ENCODE results near the gene CHKA. TPM values are rescaled to one million over a fixed set of nuclear protein-coding genes. Genes with fewer than 3 reads are reported as not detected.

CHKA gene
- total and polyA plus RNA-seq, 2 experiments from 2014 or later, result 3.6 to 4.2 TPM

DNA sequence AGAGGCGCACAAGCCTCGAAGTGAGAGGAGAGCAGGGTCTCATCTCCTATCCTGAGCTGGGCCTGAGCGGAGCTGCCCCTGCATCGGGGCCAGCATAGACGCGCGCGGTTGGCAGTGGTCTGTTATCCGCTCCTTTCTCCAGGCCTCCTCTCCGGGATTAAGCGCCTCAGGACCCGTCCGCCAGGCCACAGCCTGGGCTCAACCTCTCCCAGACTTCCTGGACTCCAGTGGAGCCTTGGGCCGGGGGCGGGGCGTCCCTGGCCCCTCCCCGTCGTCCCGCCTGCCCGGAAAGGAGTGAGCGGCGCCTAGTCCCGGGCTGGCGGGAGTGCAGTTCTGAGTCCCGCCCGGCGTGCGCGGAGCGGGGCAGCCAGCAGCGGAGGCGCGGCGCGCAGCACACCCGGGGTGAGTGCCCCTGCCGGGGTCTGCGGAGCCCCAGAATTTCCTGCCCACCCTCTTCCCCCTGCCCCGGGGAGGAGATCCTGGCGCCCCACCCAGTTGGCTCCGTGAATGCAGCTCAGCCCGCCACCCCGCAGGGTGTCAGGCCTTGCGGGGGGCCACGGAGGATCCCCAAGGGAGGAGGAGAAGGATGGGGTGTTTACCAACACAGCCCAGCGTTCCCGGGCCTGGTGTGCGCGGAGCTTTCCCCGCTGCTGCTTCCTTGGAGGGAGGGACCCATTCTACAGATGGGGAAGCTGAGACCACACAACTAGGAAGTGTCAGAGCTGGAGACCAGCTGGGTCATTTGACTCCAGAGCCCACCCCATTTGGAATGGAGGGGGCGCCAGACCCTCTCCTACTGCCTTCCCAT, 82.3 kb downstream of the CHKA start, which contains the start of gene TCIRG1:
TSS of gene TCIRG1 (plus strand) at position 308 of the 808 bp plus-strand sequence. CDS start 2,247 bp downstream, outside the sequence.
- WGBS, 2 experiments (ENCODE audit: low coverage in 1 of 2, low lambda C conversion rate in 2 of 2, missing lambda C conversion rate in 2 of 2), result 2% methylated on average over 35 to 50 of the region's 51 CpGs
- TF ChIP-seq EZH2phosphoT487 (IDR thresholded peaks at IDR 0.05; ENCODE audit: insufficient read depth, low read depth) (no peak), EZH2 (IDR thresholded peaks at IDR 0.05; ENCODE audit: insufficient read depth, poor library complexity, severe bottlenecking) (no peak)
- no peaks in the 10 kb centered on the region for H3K9me3 ChIP-seq (ENCODE audit: low read depth)
- DNase-seq, result peak; percentile 88
- peak within 1 kb of the TSS; percentile 67 for H2AFZ ChIP-seq
- no peaks in the 10 kb centered on the region for H3K9me2 ChIP-seq (ENCODE audit: insufficient read depth)
- peak within 1 kb of the TSS; percentile 92 for H3K4me3 ChIP-seq
- peak within 1 kb of the TSS; percentile 89 for H3K4me2 ChIP-seq (ENCODE audit: unreplicated experiment)
- 0 out of 2 replicates have a peak, but pooled peaks cover under 1% of the 10 kb centered on the region for H3K36me3 ChIP-seq (ENCODE audit: low read depth)
- no peaks in the 10 kb centered on the region for H3F3A ChIP-seq (ENCODE audit: insufficient read depth)
- peak within 1 kb of the TSS; percentile 90 for H3K9ac ChIP-seq
- peaks cover 55% of the 10 kb centered on the region for H3K79me2 ChIP-seq (ENCODE audit: insufficient read depth)
- peaks cover 9% of the 10 kb centered on the region; the same call in 1 of the 2 replicates for H3K4me1 ChIP-seq (ENCODE audit: insufficient read depth)
- in situ Hi-C loops (cut with MboI), result no loop called here
- H3K27ac ChIP-seq, result peak within 1 kb of the TSS; percentile 56
- H4K20me1 ChIP-seq (ENCODE audit: insufficient read depth), result no peaks in the 10 kb centered on the region
- H3K27me3 ChIP-seq (replicated peaks; ENCODE audit: insufficient read depth), result no peaks in the 10 kb centered on the region

DNA sequence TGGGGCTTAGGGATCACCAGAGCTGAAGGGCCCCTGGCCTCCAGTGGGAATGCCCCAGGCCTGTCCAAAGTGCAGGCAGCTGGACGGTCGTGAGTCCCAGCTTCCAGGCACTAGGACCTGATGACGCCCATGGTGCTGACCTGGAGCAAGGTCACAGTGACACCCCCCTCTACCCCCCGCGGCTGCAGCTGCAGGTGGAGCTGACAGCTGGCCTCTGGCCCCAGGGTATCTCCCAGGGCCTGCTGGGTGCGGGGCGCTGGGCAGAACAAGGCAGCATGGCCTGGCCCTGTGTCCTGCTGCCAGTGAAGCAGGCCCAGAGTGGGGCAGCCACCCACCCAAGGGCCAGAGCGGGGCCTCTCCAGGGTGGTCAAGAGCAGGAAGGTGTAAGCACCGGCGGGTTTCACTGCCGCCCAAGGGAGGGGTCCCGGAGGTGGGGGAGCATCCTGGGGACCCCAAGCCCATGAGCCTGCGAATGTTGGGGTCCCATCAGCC, 82.9 kb downstream of the CHKA start:
- peak overlapping the region; percentile 67 for H2AFZ ChIP-seq

GRCh38 chr11:68037411-68038225, 83.6 kb downstream of the CHKA start:
- no peaks in the 10 kb centered on the region for H3K9me2 ChIP-seq (ENCODE audit: insufficient read depth)
- WGBS, 2 experiments (ENCODE audit: low coverage in 1 of 2, low lambda C conversion rate in 2 of 2, missing lambda C conversion rate in 2 of 2), result 71 to 73% methylated on average over 20 of the region's 20 CpGs
- no peak for TF ChIP-seq EZH2phosphoT487 (IDR thresholded peaks at IDR 0.05; ENCODE audit: insufficient read depth, low read depth)
- no peak for TF ChIP-seq EZH2 (IDR thresholded peaks at IDR 0.05; ENCODE audit: insufficient read depth, poor library complexity, severe bottlenecking)
- peak overlapping the region; percentile 89 for H3K4me2 ChIP-seq (ENCODE audit: unreplicated experiment)
- H3F3A ChIP-seq (ENCODE audit: insufficient read depth), result no peaks in the 10 kb centered on the region
- no peak for DNase-seq
- H2AFZ ChIP-seq, result no peak overlapping the region
- peaks cover 9% of the 10 kb centered on the region; the same call in 1 of the 2 replicates for H3K4me1 ChIP-seq (ENCODE audit: insufficient read depth)
- in situ Hi-C loops (cut with MboI), result no loop called here
- peak overlapping the region; percentile 92; the same call in 1 of the 2 replicates for H3K4me3 ChIP-seq
- H3K79me2 ChIP-seq (ENCODE audit: insufficient read depth), result peaks cover 58% of the 10 kb centered on the region
- H3K27ac ChIP-seq, result 0 out of 2 replicates have a peak overlapping the region, but pooled peaks have one; percentile 56
- no peaks in the 10 kb centered on the region for H4K20me1 ChIP-seq (ENCODE audit: insufficient read depth)
- H3K27me3 ChIP-seq (replicated peaks; ENCODE audit: insufficient read depth), result no peaks in the 10 kb centered on the region
- no peaks in the 10 kb centered on the region for H3K9me3 ChIP-seq (ENCODE audit: low read depth)
- peaks cover 3% of the 10 kb centered on the region; the same call in 1 of the 2 replicates for H3K36me3 ChIP-seq (ENCODE audit: low read depth)
- H3K9ac ChIP-seq, result peak overlapping the region; percentile 90

More for the DNA sequence above, 82.9 kb downstream of the CHKA start:
- H4K20me1 ChIP-seq (ENCODE audit: insufficient read depth), result no peaks in the 10 kb centered on the region
- H3K9ac ChIP-seq, result peak overlapping the region; percentile 90
- peaks cover 3% of the 10 kb centered on the region; the same call in 1 of the 2 replicates for H3K36me3 ChIP-seq (ENCODE audit: low read depth)
- peaks cover 9% of the 10 kb centered on the region; the same call in 1 of the 2 replicates for H3K4me1 ChIP-seq (ENCODE audit: insufficient read depth)
- peak overlapping the region; percentile 92 for H3K4me3 ChIP-seq
- peak overlapping the region; percentile 56 for H3K27ac ChIP-seq
- peaks cover 55% of the 10 kb centered on the region for H3K79me2 ChIP-seq (ENCODE audit: insufficient read depth)
- H3K9me3 ChIP-seq (ENCODE audit: low read depth), result no peaks in the 10 kb centered on the region
- H3K9me2 ChIP-seq (ENCODE audit: insufficient read depth), result no peaks in the 10 kb centered on the region
- in situ Hi-C loops (cut with MboI), result no loop called here
- TF ChIP-seq EZH2 (IDR thresholded peaks at IDR 0.05; ENCODE audit: insufficient read depth, poor library complexity, severe bottlenecking) (no peak), EZH2phosphoT487 (IDR thresholded peaks at IDR 0.05; ENCODE audit: insufficient read depth, low read depth) (no peak)
- no peaks in the 10 kb centered on the region for H3K27me3 ChIP-seq (replicated peaks; ENCODE audit: insufficient read depth)
- DNase-seq, result no peak
- WGBS, 2 experiments (ENCODE audit: low coverage in 1 of 2, low lambda C conversion rate in 2 of 2, missing lambda C conversion rate in 2 of 2), result 16 to 19% methylated on average over 13 of the region's 13 CpGs
- H3K4me2 ChIP-seq (ENCODE audit: unreplicated experiment), result peak overlapping the region; percentile 89
- no peaks in the 10 kb centered on the region for H3F3A ChIP-seq (ENCODE audit: insufficient read depth)

GRCh38 chr11:68036717-68037239, 84.4 kb downstream of the CHKA start:
- Histone ChIP-seq H3K36me3 (ENCODE audit: low read depth) (peaks cover 3% of the 10 kb centered on the region; the same call in 1 of the 2 replicates), H3F3A (ENCODE audit: insufficient read depth) (no peaks in the 10 kb centered on the region), H3K4me1 (ENCODE audit: insufficient read depth) (peaks cover 10% of the 10 kb centered on the region; the same call in 1 of the 2 replicates), H3K9me3 (ENCODE audit: low read depth) (no peaks in the 10 kb centered on the region), H3K9me2 (ENCODE audit: insufficient read depth) (no peaks in the 10 kb centered on the region), H3K79me2 (ENCODE audit: insufficient read depth) (peaks cover 61% of the 10 kb centered on the region), H4K20me1 (ENCODE audit: insufficient read depth) (no peaks in the 10 kb centered on the region), H3K4me3 (no peak overlapping the region), H3K27me3 (replicated peaks; ENCODE audit: insufficient read depth) (no peaks in the 10 kb centered on the region), H3K4me2 (ENCODE audit: unreplicated experiment) (no peak overlapping the region), H2AFZ (no peak overlapping the region), H3K9ac (no peak overlapping the region), H3K27ac (no peak overlapping the region)
- TF ChIP-seq EZH2 (IDR thresholded peaks at IDR 0.05; ENCODE audit: insufficient read depth, poor library complexity, severe bottlenecking) (no peak), EZH2phosphoT487 (IDR thresholded peaks at IDR 0.05; ENCODE audit: insufficient read depth, low read depth) (no peak)
- in situ Hi-C loops (cut with MboI), result no loop called here
- no peak for DNase-seq
- WGBS, 2 experiments (ENCODE audit: low coverage in 1 of 2, low lambda C conversion rate in 2 of 2, missing lambda C conversion rate in 2 of 2), result 94 to 95% methylated on average over 14 of the region's 14 CpGs
